Osteoblast (primary cell): ENCODE data around the gene SPATA18. TPM values are rescaled to one million over a fixed set of nuclear protein-coding genes. Genes with fewer than 3 reads are reported as not detected.

Experiments
- DNase-seq: peaks from one replicate; pipeline ENCODE4 v3.0.0; 2011; ENCODE audit warnings: low spot score, mixed read lengths; ENCODE audit not compliant: insufficient read length; ENCODE audit errors: missing footprints
- H2AFZ ChIP-seq: 2 replicates; pipeline ENCODE4 v1.6.0; 2011; ENCODE audit warnings: mild to moderate bottlenecking, low read length
- H3K27ac ChIP-seq: 2 replicates; pipeline ENCODE4 v1.5.1; 2011; ENCODE audit warnings: mild to moderate bottlenecking, low read depth, low read length, moderate library complexity
- H3K27me3 ChIP-seq: 2 replicates; pipeline ENCODE4 v1.6.0; 2012; ENCODE audit warnings: mild to moderate bottlenecking, control low read depth, inconsistent platforms, low read length, moderate library complexity; ENCODE audit not compliant: insufficient read depth
- H3K36me3 ChIP-seq: 2 replicates; pipeline ENCODE4 v1.5.1; 2011; ENCODE audit warnings: mild to moderate bottlenecking, low read length, control low read depth, moderate library complexity; ENCODE audit not compliant: insufficient read depth
- H3K4me1 ChIP-seq: 2 replicates; pipeline ENCODE4 v1.5.1; 2011; ENCODE audit warnings: mild to moderate bottlenecking, low read length, control low read depth, moderate library complexity; ENCODE audit not compliant: insufficient read depth
- H3K4me2 ChIP-seq: 2 replicates; pipeline ENCODE4 v1.6.0; 2011; ENCODE audit warnings: mild to moderate bottlenecking, low read length; ENCODE audit not compliant: insufficient read depth
- H3K4me3 ChIP-seq: fragments of 200-600 bp; sonication (generic); 3 replicates; pipeline ENCODE4 v1.5.1; 2012; ENCODE audit warnings: mild to moderate bottlenecking, low read length, inconsistent platforms; ENCODE audit not compliant: insufficient read depth
- H3K79me2 ChIP-seq: 2 replicates; pipeline ENCODE4 v1.6.0; 2012; ENCODE audit warnings: mild to moderate bottlenecking, low read length, control low read depth, inconsistent platforms; ENCODE audit not compliant: insufficient read depth
- H3K9me3 ChIP-seq: 2 replicates; pipeline ENCODE4 v1.5.1; 2011; ENCODE audit warnings: low read depth, low read length, control low read depth
- H4K20me1 ChIP-seq: 2 replicates; pipeline ENCODE4 v1.6.0; 2012; ENCODE audit warnings: mild to moderate bottlenecking, low read length, control low read depth; ENCODE audit not compliant: insufficient read depth
- total RNA-seq: library from RNA; depleted of rRNA; stranded (reverse); fragments of >200 nt; gene quantifications from 2 replicates; pipeline ENCODE4 v1.2.3, GENCODE V29; 2012
- TF ChIP-seq, protein P1 (sequence below): IDR thresholded peaks from 2 replicates; pipeline ENCODE4 v1.5.1; 2011; ENCODE audit warnings: mild to moderate bottlenecking, low read depth, low read length, moderate library complexity; ENCODE audit errors: extremely low read depth

SPATA18 gene
- total RNA-seq, 1 donor, result 30.8 TPM

- DNase-seq, result no peak
- Histone ChIP-seq H3K4me2 (no peak overlapping the region), H3K27ac (no peak overlapping the region), H3K4me3 (no peak overlapping the region), H3K27me3 (no peaks in the 10 kb centered on the region), H3K9me3 (no peaks in the 10 kb centered on the region), H3K79me2 (no peaks in the 10 kb centered on the region), H4K20me1 (no peaks in the 10 kb centered on the region), H2AFZ (no peak overlapping the region), H3K4me1 (no peaks in the 10 kb centered on the region), H3K36me3 (no peaks in the 10 kb centered on the region)
- TF ChIP-seq, protein P1, sequence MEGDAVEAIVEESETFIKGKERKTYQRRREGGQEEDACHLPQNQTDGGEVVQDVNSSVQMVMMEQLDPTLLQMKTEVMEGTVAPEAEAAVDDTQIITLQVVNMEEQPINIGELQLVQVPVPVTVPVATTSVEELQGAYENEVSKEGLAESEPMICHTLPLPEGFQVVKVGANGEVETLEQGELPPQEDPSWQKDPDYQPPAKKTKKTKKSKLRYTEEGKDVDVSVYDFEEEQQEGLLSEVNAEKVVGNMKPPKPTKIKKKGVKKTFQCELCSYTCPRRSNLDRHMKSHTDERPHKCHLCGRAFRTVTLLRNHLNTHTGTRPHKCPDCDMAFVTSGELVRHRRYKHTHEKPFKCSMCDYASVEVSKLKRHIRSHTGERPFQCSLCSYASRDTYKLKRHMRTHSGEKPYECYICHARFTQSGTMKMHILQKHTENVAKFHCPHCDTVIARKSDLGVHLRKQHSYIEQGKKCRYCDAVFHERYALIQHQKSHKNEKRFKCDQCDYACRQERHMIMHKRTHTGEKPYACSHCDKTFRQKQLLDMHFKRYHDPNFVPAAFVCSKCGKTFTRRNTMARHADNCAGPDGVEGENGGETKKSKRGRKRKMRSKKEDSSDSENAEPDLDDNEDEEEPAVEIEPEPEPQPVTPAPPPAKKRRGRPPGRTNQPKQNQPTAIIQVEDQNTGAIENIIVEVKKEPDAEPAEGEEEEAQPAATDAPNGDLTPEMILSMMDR, result no peak
Measured at GRCh38 chr4:52058275-52058674, 7.2 kb downstream of the SPATA18 start.

GRCh38 chr4:52059372-52059771 is 8.3 kb downstream of the SPATA18 start:
- Histone ChIP-seq H3K27me3 (no peaks in the 10 kb centered on the region), H3K79me2 (no peaks in the 10 kb centered on the region), H3K4me2 (no peak overlapping the region), H2AFZ (no peak overlapping the region), H4K20me1 (no peaks in the 10 kb centered on the region), H3K4me3 (no peak overlapping the region), H3K27ac (no peak overlapping the region), H3K36me3 (no peaks in the 10 kb centered on the region), H3K4me1 (no peaks in the 10 kb centered on the region), H3K9me3 (no peaks in the 10 kb centered on the region)
- TF ChIP-seq, protein P1, result no peak
- DNase-seq, result no peak

- H4K20me1 ChIP-seq, result no peaks in the 10 kb centered on the region
- H3K79me2 ChIP-seq, result no peaks in the 10 kb centered on the region
- H3K4me3 ChIP-seq, result no peak overlapping the region
- no peaks in the 10 kb centered on the region for H3K4me1 ChIP-seq
- H3K36me3 ChIP-seq, result no peaks in the 10 kb centered on the region
- H2AFZ ChIP-seq, result no peak overlapping the region
- TF ChIP-seq, protein P1, result no peak
- H3K27me3 ChIP-seq, result no peaks in the 10 kb centered on the region
- H3K27ac ChIP-seq, result no peak overlapping the region
- peak; percentile 57 for DNase-seq
- H3K9me3 ChIP-seq, result no peaks in the 10 kb centered on the region
- H3K4me2 ChIP-seq, result no peak overlapping the region
Measured at GRCh38 chr4:52069571-52069970, 18.5 kb downstream of the SPATA18 start.

DNA sequence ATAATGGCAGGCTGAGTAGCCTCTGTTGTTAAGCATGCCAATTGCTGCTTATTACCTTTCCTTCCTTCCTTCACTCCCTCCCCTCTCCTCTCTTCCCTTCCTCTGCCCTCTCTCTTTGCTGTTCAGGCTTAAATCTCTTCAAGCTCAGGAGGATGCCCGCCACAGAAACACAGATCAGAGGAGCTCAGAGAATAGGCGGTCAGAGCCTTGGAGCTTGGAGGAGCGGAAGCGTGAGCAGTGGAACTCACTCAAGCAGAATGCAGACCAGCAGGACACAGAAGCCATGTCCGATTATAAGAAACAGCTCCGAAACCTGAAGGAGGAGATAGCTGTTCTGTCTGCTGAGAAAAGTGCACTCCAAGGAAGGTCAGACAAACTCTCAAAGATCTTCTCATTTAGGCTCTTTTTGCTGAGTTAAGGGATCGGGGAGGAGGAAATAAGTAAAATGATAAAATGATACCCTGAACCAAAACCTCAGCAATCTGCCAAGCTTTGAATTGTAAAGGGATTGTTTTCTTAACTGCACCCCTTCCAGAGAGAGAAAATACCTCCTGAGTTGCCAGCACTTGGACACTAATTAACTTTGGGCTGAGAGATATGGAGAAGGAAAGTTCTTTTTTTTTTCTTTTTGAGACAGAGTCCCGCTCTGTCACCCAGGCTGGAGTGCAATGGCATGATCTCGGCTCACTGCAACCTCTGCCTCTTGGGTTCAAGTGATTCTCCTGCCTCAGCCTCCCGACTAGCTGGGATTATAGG is 20.9 kb downstream of the SPATA18 start:
- H3K9me3 ChIP-seq, result no peaks in the 10 kb centered on the region
- TF ChIP-seq, protein P1, result no peak

More for the DNA sequence above, 20.9 kb downstream of the SPATA18 start:
- Histone ChIP-seq H3K27ac (no peak overlapping the region), H3K27me3 (no peaks in the 10 kb centered on the region), H3K36me3 (no peaks in the 10 kb centered on the region), H3K4me1 (no peaks in the 10 kb centered on the region), H3K79me2 (no peaks in the 10 kb centered on the region), H3K4me2 (no peak overlapping the region), H3K4me3 (no peak overlapping the region), H4K20me1 (no peaks in the 10 kb centered on the region), H2AFZ (no peak overlapping the region)
- no peak for DNase-seq
